Erythroblast (primary cell): ENCODE data around the gene GPR55.

Experiments
- GATA1 ChIP-seq: IDR thresholded peaks from 2 replicates; pipeline ENCODE4 v1.6.1; 2011; ENCODE audit warnings: low read depth, mild to moderate bottlenecking, control low read depth, low read length, moderate library complexity
- POLR2A ChIP-seq: IDR thresholded peaks from 2 replicates; pipeline ENCODE4 v1.6.1; 2011; ENCODE audit warnings: mild to moderate bottlenecking, low read length

DNA sequence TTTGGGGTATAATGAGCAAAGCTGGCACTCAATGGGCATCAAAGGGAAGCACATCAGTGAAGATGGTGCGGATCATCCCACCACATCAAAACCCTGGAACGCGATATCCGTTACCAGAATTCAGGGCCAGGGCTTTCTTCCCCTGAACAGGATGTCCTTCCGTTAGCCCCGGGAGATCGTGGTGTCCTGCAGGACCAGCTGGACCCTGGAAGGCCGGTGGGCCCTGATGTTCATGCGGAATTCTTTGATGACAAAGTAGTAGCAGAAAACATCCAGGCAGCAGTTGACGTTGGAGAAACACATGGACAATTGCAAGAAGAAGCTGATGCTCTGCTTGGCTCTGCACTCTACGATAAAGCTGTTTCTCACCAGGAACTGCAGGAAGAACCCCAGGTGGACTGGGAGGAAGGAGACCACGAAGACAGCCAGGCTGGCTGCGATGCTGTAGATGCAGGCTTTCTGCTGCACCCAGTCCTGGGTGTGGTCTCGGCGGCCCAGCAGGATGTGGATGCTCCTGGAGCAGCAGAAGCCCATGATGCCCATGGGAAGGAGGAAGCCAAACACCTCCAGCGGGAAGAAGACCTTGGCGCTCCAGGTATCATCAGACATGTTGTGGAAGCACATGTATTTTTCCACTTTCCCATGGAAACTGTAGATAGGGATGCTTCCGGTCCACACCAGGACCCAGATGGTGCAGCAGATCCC, 15.0 kb downstream of the GPR55 start:
- TF ChIP-seq POLR2A (no peak), GATA1 (no peak)
